GM06990 (cell line): ENCODE results near the gene BANP.

Experiments used
- DNase-seq: peaks from one replicate; pipeline ENCODE4 v3.0.0-alpha.2; 2011; ENCODE audit not compliant: insufficient read length; ENCODE audit errors: extremely low read depth
- H3K27me3 ChIP-seq: replicated peaks from 2 replicates; pipeline ENCODE4 v1.6.0; 2011; ENCODE audit warnings: low read length; ENCODE audit not compliant: control insufficient read depth, insufficient read depth
- H3K36me3 ChIP-seq: 2 replicates; pipeline ENCODE4 v1.5.1; 2011; ENCODE audit warnings: low read length; ENCODE audit not compliant: control insufficient read depth, insufficient read depth
- H3K4me3 ChIP-seq: replicated peaks from 2 replicates; pipeline ENCODE4 v1.5.1; 2011; ENCODE audit warnings: low read depth, mild to moderate bottlenecking, control low read depth, low read length
- CTCF ChIP-seq: IDR thresholded peaks from 2 replicates; pipeline ENCODE4 v1.5.1; 2011; ENCODE audit warnings: low read length, control low read depth, mild to moderate bottlenecking, inconsistent platforms; ENCODE audit not compliant: insufficient read depth, poor library complexity, severe bottlenecking

The BANP gene

GRCh38 chr16:87959391-87959990 is 8.3 kb downstream of the BANP start:
- no peaks in the 10 kb centered on the region for H3K27me3 ChIP-seq
- peaks cover under 1% of the 10 kb centered on the region for H3K36me3 ChIP-seq
- TF ChIP-seq CTCF, result no peak
- H3K4me3 ChIP-seq, result no peak overlapping the region
- DNase-seq, result no peak

- TF ChIP-seq CTCF, result no peak
- DNase-seq, result no peak
- Histone ChIP-seq H3K36me3 (no peaks in the 10 kb centered on the region; the same call in 1 of the 2 replicates), H3K4me3 (no peak overlapping the region), H3K27me3 (no peaks in the 10 kb centered on the region)
Measured at GRCh38 chr16:87960296-87960695, 9.1 kb downstream of the BANP start.

GRCh38 chr16:87960852-87961251 is 9.6 kb downstream of the BANP start:
- Histone ChIP-seq H3K36me3 (no peaks in the 10 kb centered on the region; the same call in 1 of the 2 replicates), H3K4me3 (no peak overlapping the region), H3K27me3 (no peaks in the 10 kb centered on the region)
- TF ChIP-seq CTCF, result no peak
- no peak for DNase-seq

- Histone ChIP-seq H3K4me3 (no peak overlapping the region), H3K36me3 (no peaks in the 10 kb centered on the region; the same call in 1 of the 2 replicates), H3K27me3 (no peaks in the 10 kb centered on the region)
- DNase-seq, result no peak
- no peak for TF ChIP-seq CTCF
Measured at GRCh38 chr16:87961623-87962022, 10.4 kb downstream of the BANP start.

- Histone ChIP-seq H3K4me3 (no peak overlapping the region), H3K27me3 (no peaks in the 10 kb centered on the region), H3K36me3 (no peaks in the 10 kb centered on the region; the same call in 1 of the 2 replicates)
- no peak for DNase-seq
- no peak for TF ChIP-seq CTCF
Measured at GRCh38 chr16:87963400-87963799, 12.2 kb downstream of the BANP start.
